Right renal pelvis (tissue), 4 donors: ENCODE measurements around the gene GOLGA3. TPM values are rescaled to one million over a fixed set of nuclear protein-coding genes. Genes with fewer than 3 reads are reported as not detected.
"Not testable (repeated sequence)": the region's sequence is repeated elsewhere in the genome, so short reads cannot be mapped to it uniquely, and the experiment has no call there.

Source experiments
- DNase-seq, 4 donors: peaks; one replicate each; pipeline ENCODE4 v3.0.0-alpha.2; 2013; ENCODE audit warnings: low read depth in 4 of 4, low spot score in 3 of 4, missing footprints in 1 of 4
- polyA plus RNA-seq, 4 donors: library from polyadenylated mRNA; unstranded; fragments of 120-200 nt; gene quantifications; one replicate each; pipeline ENCODE4 v1.2.1, GENCODE V29; 2013; ENCODE audit not compliant: insufficient read length in 4 of 4

The GOLGA3 gene
- polyA plus RNA-seq, 4 donors = 22.0 to 26.0 (median 24.3) TPM

DNA sequence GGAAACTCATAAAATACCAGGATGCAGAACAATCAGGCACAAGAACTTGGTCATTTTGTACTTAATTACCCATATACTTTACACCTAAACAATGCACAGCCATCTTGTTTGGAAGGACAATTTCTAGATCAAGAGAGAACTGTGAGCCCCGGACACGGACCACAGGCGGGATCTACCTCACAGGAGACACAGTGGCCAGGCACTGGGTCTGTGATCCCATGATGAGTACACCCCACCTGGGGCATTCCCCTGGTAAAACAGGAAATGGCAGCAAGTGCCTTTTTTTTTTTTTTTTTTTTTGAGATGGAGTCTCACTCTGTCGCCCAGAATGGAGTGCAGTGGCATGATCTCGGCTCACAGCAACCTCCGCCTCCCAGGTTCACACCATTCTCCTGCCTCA lies 15.2 kb downstream of the GOLGA3 start:
- no peak for DNase-seq

- DNase-seq = no peak
Measured at GRCh38 chr12:132812631-132813305, 15.9 kb downstream of the GOLGA3 start.

- not testable (repeated sequence) for DNase-seq
Measured at GRCh38 chr12:132809391-132809790, 19.3 kb downstream of the GOLGA3 start.

DNA sequence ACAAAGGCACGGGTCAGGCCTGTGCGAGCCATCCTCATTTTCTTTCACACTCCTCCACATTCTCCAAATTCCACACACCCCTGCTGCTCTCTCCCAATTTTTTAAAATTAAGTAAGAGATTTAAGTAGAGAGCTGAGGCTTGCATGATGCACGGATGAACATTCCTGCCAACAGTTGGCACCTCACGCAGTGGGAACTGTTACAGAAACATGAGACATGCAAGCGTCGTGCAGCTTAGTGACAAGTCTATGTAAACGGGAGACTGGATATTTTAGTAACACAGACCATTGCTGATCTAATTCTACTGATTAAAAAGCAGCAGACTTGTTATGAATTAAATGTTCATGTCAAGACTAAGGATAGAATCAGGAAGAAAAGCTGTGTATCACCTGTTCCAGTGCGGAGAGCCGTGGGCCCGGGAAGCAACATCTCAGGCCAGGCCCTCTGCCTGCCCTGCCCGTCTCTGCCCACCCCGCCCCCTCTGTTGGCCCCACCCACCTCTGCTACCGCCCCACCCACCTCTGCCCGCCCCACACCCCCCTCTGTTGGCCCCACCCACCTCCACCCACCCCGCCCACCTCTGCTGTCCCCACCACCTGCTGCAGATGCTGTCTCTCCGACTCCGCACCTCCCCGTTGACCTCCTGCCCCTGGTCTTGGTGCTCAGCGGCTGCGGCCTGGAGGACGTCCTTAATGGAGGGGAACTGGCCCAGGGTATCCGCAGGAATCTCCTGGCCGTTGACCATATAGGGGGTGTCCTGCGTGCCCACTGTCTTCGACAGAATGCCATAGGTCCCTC lies 21.2 kb downstream of the GOLGA3 start:
- DNase-seq = no peak

GRCh38 chr12:132806857-132807256 lies 21.8 kb downstream of the GOLGA3 start:
- no peak for DNase-seq

DNA sequence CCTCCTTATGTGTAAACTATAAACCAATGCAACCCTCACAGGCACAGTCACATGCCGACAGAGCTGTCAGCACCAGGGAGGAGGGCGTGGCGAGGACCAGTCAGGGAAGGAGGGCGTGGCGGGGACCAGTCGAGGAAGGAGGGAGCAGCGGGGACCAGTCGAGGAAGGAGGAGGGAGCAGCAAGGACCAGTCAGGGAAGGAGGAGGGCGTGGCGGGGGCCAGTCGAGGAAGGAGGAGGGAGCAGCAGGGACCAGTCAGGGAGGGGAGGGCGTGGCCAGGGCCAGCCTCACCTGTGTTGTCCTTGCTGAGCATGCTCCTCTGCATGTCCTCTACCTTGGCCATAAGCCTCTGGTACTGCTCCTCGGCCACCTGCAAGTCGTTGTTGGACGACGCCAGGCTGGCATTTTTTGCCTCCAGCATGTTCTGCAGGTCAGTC lies 24.2 kb downstream of the GOLGA3 start:
- DNase-seq = no peak

GRCh38 chr12:132803888-132804287 lies 24.8 kb downstream of the GOLGA3 start:
- no peak for DNase-seq

DNA sequence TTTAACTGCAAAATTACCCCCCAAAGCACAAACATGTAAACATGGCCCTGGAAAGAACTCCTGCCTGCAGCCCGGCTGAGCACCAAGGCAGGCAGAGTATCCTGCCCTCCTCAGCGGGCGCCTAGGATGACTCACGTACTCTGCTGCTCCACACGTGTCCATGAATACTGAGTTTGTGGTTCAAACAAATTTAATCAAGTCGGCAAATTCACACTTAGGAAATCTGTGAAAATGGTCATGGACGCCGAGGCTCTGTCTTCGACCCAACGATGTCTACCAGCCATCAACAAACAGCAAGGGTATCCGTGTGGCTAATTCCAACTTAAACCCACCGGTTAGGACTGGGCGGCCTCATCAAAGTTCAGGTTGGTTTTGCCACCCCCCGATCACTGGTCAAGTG lies 25.5 kb downstream of the GOLGA3 start:
- DNase-seq = no peak

DNA sequence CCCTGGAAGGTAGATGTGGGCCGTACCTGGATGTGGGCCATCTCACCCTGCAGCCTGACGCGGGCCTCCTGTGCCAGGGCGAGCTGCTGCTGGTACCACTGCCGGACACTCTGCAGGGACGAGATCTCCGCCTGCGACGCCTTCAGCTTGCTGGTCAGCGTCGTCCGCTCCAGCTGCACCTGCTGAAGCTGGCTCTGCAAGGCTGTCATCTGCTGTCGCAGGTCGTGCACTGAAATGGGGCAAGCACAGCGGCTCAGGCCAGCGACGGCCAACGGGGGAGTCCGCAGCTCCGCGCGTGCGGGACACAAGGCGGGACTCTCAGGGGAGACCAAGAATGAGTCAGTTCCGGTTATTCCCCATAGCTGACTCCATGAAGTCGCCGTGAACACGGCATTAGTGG lies 26.9 kb downstream of the GOLGA3 start:
- DNase-seq = no peak

- no peak for DNase-seq
Measured at GRCh38 chr12:132798836-132799235, 29.8 kb downstream of the GOLGA3 start.

- DNase-seq = no peak
Measured at GRCh38 chr12:132797820-132798570, 30.7 kb downstream of the GOLGA3 start.

DNA sequence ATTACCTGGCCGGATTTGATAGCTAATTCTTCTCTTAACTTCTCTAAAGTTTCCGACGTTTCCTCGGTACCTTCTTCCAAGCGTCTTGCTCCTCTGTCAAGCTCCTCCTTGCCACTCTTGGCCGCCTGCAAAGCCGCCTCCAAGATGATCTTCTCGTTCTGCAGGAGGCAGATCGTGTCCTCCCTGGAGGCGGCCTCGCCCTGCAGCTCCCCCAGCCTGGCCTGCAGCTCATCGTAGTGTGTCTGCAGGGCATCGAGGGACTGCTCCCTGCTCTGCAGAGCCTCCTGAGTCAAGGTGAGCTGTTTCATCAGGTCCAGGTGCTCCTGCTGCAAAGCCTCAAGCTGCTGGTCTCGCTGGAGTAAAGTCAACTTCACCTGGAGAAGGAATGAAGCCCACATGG lies 32.8 kb downstream of the GOLGA3 start:
- no peak for DNase-seq

DNA sequence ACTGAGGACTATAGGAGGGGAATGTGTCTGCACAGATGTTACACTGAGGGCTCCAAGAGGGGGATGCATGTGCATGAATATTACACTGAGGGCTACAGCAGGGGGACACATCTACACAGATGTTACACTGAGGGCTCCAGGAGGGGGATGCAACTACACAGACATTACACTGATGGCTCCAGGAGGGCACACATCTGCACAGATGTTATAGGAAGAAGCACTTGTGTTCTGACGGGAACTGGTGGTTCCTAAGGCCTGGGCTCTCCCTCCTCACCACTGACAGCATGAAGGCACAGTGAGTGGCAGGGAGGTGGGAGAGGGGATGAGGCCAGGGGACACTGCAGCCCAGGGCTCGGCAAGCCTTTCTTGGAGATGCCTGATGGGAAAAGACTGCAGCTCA lies 36.7 kb downstream of the GOLGA3 start:
- not testable (repeated sequence) for DNase-seq

DNA sequence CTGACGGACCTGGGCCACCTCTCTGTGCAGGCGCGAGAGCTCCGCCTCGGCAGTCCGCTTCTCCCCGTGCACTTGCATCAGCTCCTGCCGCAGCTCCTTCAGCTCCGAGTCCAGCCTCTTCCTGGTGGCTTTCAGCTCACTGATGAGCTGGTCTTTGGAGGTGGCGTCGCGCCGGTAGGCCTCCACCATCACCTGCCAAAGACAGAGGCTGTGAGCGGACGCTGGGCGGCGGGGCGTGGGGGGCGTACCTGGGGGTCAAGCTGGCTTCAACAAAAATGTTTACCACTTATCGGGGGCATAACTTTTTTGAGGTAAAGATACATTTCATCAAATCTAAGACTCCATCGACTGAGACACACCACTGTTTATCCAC lies 39.6 kb downstream of the GOLGA3 start:
- DNase-seq = no peak

DNA sequence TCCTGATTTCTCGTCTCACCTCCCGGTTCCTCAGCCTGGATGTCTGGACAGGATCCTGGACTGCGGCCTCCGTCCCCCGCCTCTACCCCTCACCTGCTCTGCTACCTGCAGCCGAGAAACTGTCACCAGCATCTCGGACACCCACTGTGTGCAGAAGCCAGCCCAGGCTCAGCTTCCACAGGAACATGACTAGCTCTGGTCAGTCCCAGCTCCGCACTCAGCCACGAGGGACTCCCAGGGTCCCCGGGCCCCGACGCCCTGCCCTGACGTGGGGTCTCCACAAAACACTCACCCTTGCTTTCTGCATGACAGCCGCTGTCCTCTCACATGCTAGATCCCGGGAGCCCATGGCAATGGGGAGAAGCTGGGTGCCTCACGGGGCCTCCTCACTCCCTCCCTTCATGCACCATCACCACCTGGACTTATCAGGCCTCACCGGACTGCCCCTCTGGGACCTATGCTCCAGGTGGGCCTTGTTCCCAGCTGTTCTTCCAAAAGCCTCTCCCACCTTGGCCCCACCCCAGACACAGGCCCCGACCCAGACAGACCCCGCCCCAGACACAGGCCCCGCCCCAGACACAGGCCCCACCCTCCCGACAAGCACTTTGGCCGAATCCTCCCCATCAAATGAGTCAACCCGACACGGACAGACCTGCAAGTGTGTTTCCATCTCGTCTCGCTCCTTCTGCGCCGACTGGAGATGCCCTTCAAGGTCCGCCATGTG lies 40.1 kb downstream of the GOLGA3 start:
- DNase-seq = no peak

GRCh38 chr12:132787877-132788276 lies 40.8 kb downstream of the GOLGA3 start:
- no peak for DNase-seq

DNA sequence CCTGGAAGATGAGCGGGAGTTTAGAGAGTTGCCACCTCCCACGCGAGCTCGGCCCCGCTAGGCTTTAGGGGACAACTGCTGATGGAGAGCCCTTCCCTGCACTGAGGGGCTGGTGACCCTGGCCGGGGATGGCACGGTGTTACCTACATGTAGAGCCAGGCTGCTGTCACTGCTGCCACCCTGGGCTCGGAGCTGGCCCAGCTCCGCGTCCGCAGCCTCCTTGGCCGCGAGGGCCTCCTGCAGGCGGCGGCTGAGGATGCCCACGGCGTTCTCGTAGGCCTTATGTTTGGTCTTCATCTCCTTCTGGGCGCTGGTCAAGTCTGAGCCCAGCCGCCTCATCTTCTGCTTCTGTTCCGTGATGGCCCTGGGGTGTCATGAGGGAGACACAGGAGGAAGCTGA lies 42.5 kb downstream of the GOLGA3 start:
- DNase-seq = no peak

GRCh38 chr12:132784580-132784979 lies 44.1 kb downstream of the GOLGA3 start:
- DNase-seq = no peak

- DNase-seq = no peak
Measured at GRCh38 chr12:132783917-132784531, 44.6 kb downstream of the GOLGA3 start.

DNA sequence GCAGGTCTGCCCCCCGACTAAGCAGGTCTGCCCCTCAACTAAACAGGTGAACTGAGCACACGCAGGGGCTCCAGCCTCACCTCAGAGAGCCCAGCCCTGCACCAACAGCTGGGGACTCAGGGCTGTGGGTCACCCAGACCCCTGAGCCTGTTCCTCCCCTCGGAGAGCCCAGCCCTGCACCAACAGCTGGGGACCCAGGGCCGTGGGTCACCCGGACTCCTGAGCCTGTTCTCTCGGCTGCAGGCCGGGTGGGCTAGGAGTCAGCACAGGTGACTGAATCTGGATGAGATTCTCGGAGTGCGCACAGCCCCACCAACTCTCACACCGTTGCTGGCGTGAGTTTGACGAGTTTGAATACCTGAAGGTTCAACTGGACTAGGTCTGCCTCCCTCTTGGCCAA lies 46.7 kb downstream of the GOLGA3 start:
- no peak for DNase-seq
